Loucy (cell line): Measurements from ENCODE around the gene SNX8.

ENCODE experiments used
- EZH2phosphoT487 ChIP-seq: fragments of 200-600 bp; IDR thresholded peaks from 2 replicates; pipeline ENCODE4 v1.6.1; 2018; ENCODE audit warnings: antibody characterized with exemption, mild to moderate bottlenecking, moderate library complexity, borderline replicate concordance
- TF ChIP-seq, protein P1 (sequence below): fragments of 200-600 bp; sonication (generic); conservative IDR thresholded peaks from 2 replicates; pipeline ENCODE4 v1.5.1; 2014; ENCODE audit warnings: mild to moderate bottlenecking, antibody characterized with exemption, low read length

DNA sequence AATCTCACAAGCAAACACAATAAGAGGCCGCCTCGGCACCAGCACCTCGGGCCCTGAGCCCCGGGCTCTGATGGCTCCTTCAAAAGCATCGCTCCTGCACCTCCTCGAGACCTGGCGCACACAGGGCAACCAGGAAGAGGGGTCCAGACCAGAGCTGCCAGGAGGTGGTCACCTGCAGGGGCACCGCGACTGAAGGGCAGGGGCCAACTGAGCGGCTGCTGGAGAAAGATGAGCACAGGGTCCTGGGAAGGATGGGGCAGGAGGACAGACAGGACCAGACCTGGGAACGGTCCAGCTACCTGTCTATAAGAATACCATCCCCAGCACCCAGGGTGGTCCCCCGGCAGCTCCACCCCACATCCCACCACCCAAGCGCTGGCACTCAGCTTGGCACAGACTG, 102.3 kb downstream of the SNX8 start:
- TF ChIP-seq, protein P1, sequence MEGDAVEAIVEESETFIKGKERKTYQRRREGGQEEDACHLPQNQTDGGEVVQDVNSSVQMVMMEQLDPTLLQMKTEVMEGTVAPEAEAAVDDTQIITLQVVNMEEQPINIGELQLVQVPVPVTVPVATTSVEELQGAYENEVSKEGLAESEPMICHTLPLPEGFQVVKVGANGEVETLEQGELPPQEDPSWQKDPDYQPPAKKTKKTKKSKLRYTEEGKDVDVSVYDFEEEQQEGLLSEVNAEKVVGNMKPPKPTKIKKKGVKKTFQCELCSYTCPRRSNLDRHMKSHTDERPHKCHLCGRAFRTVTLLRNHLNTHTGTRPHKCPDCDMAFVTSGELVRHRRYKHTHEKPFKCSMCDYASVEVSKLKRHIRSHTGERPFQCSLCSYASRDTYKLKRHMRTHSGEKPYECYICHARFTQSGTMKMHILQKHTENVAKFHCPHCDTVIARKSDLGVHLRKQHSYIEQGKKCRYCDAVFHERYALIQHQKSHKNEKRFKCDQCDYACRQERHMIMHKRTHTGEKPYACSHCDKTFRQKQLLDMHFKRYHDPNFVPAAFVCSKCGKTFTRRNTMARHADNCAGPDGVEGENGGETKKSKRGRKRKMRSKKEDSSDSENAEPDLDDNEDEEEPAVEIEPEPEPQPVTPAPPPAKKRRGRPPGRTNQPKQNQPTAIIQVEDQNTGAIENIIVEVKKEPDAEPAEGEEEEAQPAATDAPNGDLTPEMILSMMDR = no peak
- no peak for TF ChIP-seq EZH2phosphoT487
